HEK293T (cell line): ENCODE measurements around the gene INO80.
"Not testable (repeated sequence)": the region's sequence is repeated elsewhere in the genome, so short reads cannot be mapped to it uniquely, and the experiment has no call there.

Source experiments
- CTCF ChIA-PET: fragments of 350-600 bp; formaldehyde crosslinking; extraction: SDS; loops from one replicate; lab custom pipeline; 2021; ENCODE audit warnings: antibody characterized with exemption, inconsistent platforms; lab: Yijun Ruan, JAX
- POLR2A ChIA-PET: fragments of 350-600 bp; formaldehyde crosslinking; extraction: SDS; loops from one replicate; lab custom pipeline; 2020; ENCODE audit warnings: antibody characterized with exemption, inconsistent platforms; lab: Yijun Ruan, JAX
- DNase-seq: peaks from one replicate; pipeline ENCODE4 v3.0.0; 2012; ENCODE audit warnings: mixed read lengths; ENCODE audit errors: extremely low spot score
- ARNT ChIP-seq: fragments of 450-650 bp; IDR thresholded peaks from 2 replicates; pipeline ENCODE4 v1.6.1; 2017; ENCODE audit warnings: mild to moderate bottlenecking
- BHLHE40 ChIP-seq: fragments of 450-650 bp; IDR thresholded peaks from 2 replicates; pipeline ENCODE4 v1.6.1; 2016; ENCODE audit warnings: mild to moderate bottlenecking, moderate library complexity, borderline replicate concordance
- CTBP1 ChIP-seq: fragments of 450-650 bp; IDR thresholded peaks from 2 replicates; pipeline ENCODE4 v1.6.1; 2016; ENCODE audit warnings: borderline replicate concordance
- ELF4 ChIP-seq: fragments of 450-650 bp; IDR thresholded peaks from 2 replicates; pipeline ENCODE4 v1.6.1; 2017; ENCODE audit warnings: antibody characterized with exemption
- FOXA1 ChIP-seq: fragments of 450-650 bp; IDR thresholded peaks from 2 replicates; pipeline ENCODE4 v1.6.1; 2016; ENCODE audit warnings: mild to moderate bottlenecking
- FOXK2 ChIP-seq: fragments of 450-650 bp; IDR thresholded peaks from 2 replicates; pipeline ENCODE4 v1.6.1; 2016; ENCODE audit warnings: mild to moderate bottlenecking
- FOXM1 ChIP-seq: fragments of 450-650 bp; IDR thresholded peaks from 2 replicates; pipeline ENCODE4 v1.6.1; 2017; ENCODE audit warnings: mild to moderate bottlenecking, borderline replicate concordance
- HDGF ChIP-seq: fragments of 450-650 bp; IDR thresholded peaks from 2 replicates; pipeline ENCODE4 v1.6.1; 2017; ENCODE audit warnings: antibody characterized with exemption, borderline replicate concordance
- L3MBTL2 ChIP-seq: fragments of 450-650 bp; conservative IDR thresholded peaks from 2 replicates; pipeline ENCODE4 v1.6.1; 2016; ENCODE audit warnings: mild to moderate bottlenecking
- LEF1 ChIP-seq: fragments of 450-650 bp; IDR thresholded peaks from 2 replicates; pipeline ENCODE4 v1.6.1; 2017; ENCODE audit warnings: mild to moderate bottlenecking, borderline replicate concordance
- NFRKB ChIP-seq: fragments of 450-650 bp; IDR thresholded peaks from 2 replicates; pipeline ENCODE4 v1.6.1; 2016; ENCODE audit warnings: mild to moderate bottlenecking, moderate library complexity
- PKNOX1 ChIP-seq: fragments of 450-650 bp; IDR thresholded peaks from 2 replicates; pipeline ENCODE4 v1.6.1; 2016
- SP1 ChIP-seq: fragments of 450-650 bp; IDR thresholded peaks from 2 replicates; pipeline ENCODE4 v1.6.1; 2017
- SUZ12 ChIP-seq: fragments of 450-650 bp; IDR thresholded peaks from 2 replicates; pipeline ENCODE4 v1.6.1; 2016; ENCODE audit warnings: mild to moderate bottlenecking
- TARDBP ChIP-seq: fragments of 450-650 bp; IDR thresholded peaks from 2 replicates; pipeline ENCODE4 v1.6.1; 2016
- ZNF384 ChIP-seq: fragments of 450-650 bp; IDR thresholded peaks from 2 replicates; pipeline ENCODE4 v1.6.1; 2016

The INO80 gene

GRCh38 chr15:41133454-41133853, 17.4 kb upstream of the INO80 start:
- no peak for TF ChIP-seq ARNT
- TF ChIP-seq ZNF384: no peak
- no peak for TF ChIP-seq LEF1
- TF ChIP-seq NFRKB: no peak
- TF ChIP-seq ELF4: no peak
- TF ChIP-seq HDGF: no peak
- TF ChIP-seq CTBP1: no peak
- TF ChIP-seq SUZ12: no peak
- TF ChIP-seq SP1: no peak
- no peak for TF ChIP-seq L3MBTL2
- no peak for TF ChIP-seq BHLHE40
- TF ChIP-seq PKNOX1: no peak
- TF ChIP-seq FOXM1: no peak
- no peak for TF ChIP-seq FOXK2
- no peak for TF ChIP-seq FOXA1
- no peak for TF ChIP-seq TARDBP
- ChIA-PET POLR2A (no interaction called here), CTCF (no interaction called here)
- DNase-seq: no peak

- POLR2A ChIA-PET, CTCF ChIA-PET, DNase-seq: not testable (repeated sequence)
These were observed 16.0 kb upstream of the INO80 start for GRCh38 chr15:41132094-41132493.

GRCh38 chr15:41128174-41128902, 12.3 kb upstream of the INO80 start:
- CTCF ChIA-PET: no interaction called here
- POLR2A ChIA-PET: no interaction called here
- DNase-seq: no peak
- TF ChIP-seq ZNF384 (no peak), BHLHE40 (no peak), CTBP1 (no peak), LEF1 (no peak), SP1 (no peak), FOXK2 (no peak)

- POLR2A ChIA-PET: interaction anchor here (1.1 to 2.5 kb wide), 2 partner anchors 9 to 10 kb away, joined by 3 to 21 read pairs; partner anchors contain the start of gene INO80
- CTCF ChIA-PET: no interaction called here
- TF ChIP-seq LEF1 (no peak), TARDBP (no peak), L3MBTL2 (no peak), CTBP1 (no peak), ARNT (no peak), SUZ12 (no peak), HDGF (no peak), PKNOX1 (no peak), FOXA1 (no peak), ELF4 (no peak), SP1 (no peak), ZNF384 (no peak), FOXM1 (no peak), FOXK2 (no peak), BHLHE40 (no peak), NFRKB (no peak)
- no peak for DNase-seq
These were observed 10.0 kb upstream of the INO80 start for GRCh38 chr15:41125931-41126642.

- TF ChIP-seq ZNF384: no peak
- no peak for TF ChIP-seq SP1
- no peak for TF ChIP-seq LEF1
- no peak for TF ChIP-seq CTBP1
- no peak for TF ChIP-seq PKNOX1
- TF ChIP-seq FOXM1: no peak
- no peak for TF ChIP-seq BHLHE40
- no peak for TF ChIP-seq SUZ12
- no peak for TF ChIP-seq FOXK2
- TF ChIP-seq L3MBTL2: no peak
- TF ChIP-seq NFRKB: no peak
- no peak for TF ChIP-seq ARNT
- no peak for TF ChIP-seq ELF4
- no peak for TF ChIP-seq FOXA1
- no peak for TF ChIP-seq HDGF
- no peak for TF ChIP-seq TARDBP
- DNase-seq: no peak
- ChIA-PET POLR2A (interaction anchor here (2.5 kb wide), 1 partner anchor 9 kb away, joined by 21 read pairs; the partner anchor contains the start of gene INO80), CTCF (no interaction called here)
These were observed 9.1 kb upstream of the INO80 start for GRCh38 chr15:41125063-41125669.

- POLR2A ChIA-PET: no interaction called here
- TF ChIP-seq HDGF (no peak), FOXM1 (no peak), FOXA1 (no peak), ZNF384 (no peak), SP1 (no peak), LEF1 (no peak), TARDBP (no peak), NFRKB (no peak), PKNOX1 (no peak), FOXK2 (no peak), SUZ12 (no peak), L3MBTL2 (no peak)
- DNase-seq: no peak
- CTCF ChIA-PET: no interaction called here
These were observed 8.0 kb upstream of the INO80 start for GRCh38 chr15:41124058-41124457.
